Measurements from ENCODE around the gene CNNM2. TPM values are rescaled to one million over a fixed set of nuclear protein-coding genes. Genes with fewer than 3 reads are reported as not detected.

CNNM2 gene
- total RNA-seq, 1 experiment from 2014 or later, result 23.1 TPM

DNA sequence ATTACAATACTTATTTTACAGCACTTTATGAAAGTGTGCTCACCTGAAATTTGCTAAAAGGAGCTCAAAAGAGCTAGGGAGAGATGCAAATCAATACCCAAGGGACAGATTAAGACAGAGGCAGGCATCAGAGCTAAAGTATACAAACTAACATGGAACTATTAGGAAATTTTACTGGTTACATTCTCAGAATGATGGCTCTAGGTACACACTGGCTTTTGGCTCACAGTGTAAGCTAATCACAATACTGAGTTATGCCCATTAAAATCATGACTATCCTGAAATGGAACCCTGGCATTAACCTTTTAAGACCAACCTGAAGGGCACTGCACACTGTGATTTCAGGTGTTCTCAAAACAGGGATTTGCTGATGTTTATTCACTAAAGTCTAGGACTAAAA lies 176.9 kb downstream of the CNNM2 start:
- peaks cover 48 to 52% of the 10 kb centered on the region in 2 experiments for H3K36me3 ChIP-seq (ENCODE audit: control insufficient read depth in 1 of 2, insufficient read depth in 2 of 2, low read length in 2 of 2)
- no TSS peak for BruUV-seq (replicated peaks)

More for the DNA sequence above, 176.9 kb downstream of the CNNM2 start:
- Histone ChIP-seq H3K9me3 (ENCODE audit: control insufficient read depth in 1 of 2, insufficient read depth in 1 of 2, low read depth in 1 of 2, low read length in 2 of 2) (no peaks in the 10 kb centered on the region), H3K27me3 (ENCODE audit: insufficient read depth, low read length) (no peaks in the 10 kb centered on the region), H3K9ac (ENCODE audit: low read length) (no peak overlapping the region), H4K20me1 (ENCODE audit: insufficient read depth) (no peaks in the 10 kb centered on the region), H3K9me2 (ENCODE audit: insufficient read depth) (no peaks in the 10 kb centered on the region), H2AFZ (ENCODE audit: low read depth, low read length, poor library complexity, severe bottlenecking) (no peak overlapping the region), H3K79me2 (ENCODE audit: insufficient read depth, low read length) (no peaks in the 10 kb centered on the region), H3K27ac (ENCODE audit: low read depth, low read length) (no peak overlapping the region), H3K4me2 (ENCODE audit: low read length) (no peak overlapping the region), H3K4me3 (replicated peaks in 1 of 2; ENCODE audit: low read depth in 1 of 2, low read length in 2 of 2) (no peak overlapping the region), H3K4me1 (ENCODE audit: control insufficient read depth in 1 of 2, insufficient read depth in 2 of 2, low read length in 2 of 2) (no peaks in the 10 kb centered on the region)
- CTCF ChIA-PET, result no interaction called here
- no peak for DNase-seq (ENCODE audit: low read depth, low spot score)
- RAD21 ChIA-PET (ENCODE audit: low non-redundant PET in 1 of 2, low total read pairs in 2 of 2, uncharacterized antibody in 2 of 2, unreplicated experiment in 2 of 2), result no interaction called here
- TF ChIP-seq ZFX (IDR thresholded peaks at IDR 0.05) (no peak), EZH2phosphoT487 (IDR thresholded peaks at IDR 0.05; ENCODE audit: borderline replicate concordance) (no peak), SIN3A (IDR thresholded peaks at IDR 0.05; ENCODE audit: low read depth) (no peak), CEBPB (IDR thresholded peaks at IDR 0.05; ENCODE audit: low read depth) (no peak), MAX (IDR thresholded peaks at IDR 0.05) (no peak), CTCF (IDR thresholded peaks at IDR 0.05 in 2 of 3, conservative IDR thresholded peaks at IDR 0.05 in 1 of 3; ENCODE audit: borderline replicate concordance in 1 of 3, insufficient read depth in 1 of 3, low read depth in 2 of 3, low read length in 2 of 3) (no peak), TCF7L2 (IDR thresholded peaks at IDR 0.05; ENCODE audit: borderline replicate concordance, extremely low read depth, insufficient read depth, insufficient read length) (no peak), REST (IDR thresholded peaks at IDR 0.05; ENCODE audit: low read depth) (no peak), POLR2A (IDR thresholded peaks at IDR 0.05; ENCODE audit: borderline replicate concordance, extremely low read depth, insufficient read depth, insufficient read length) (no peak), RAD21 (IDR thresholded peaks at IDR 0.05; ENCODE audit: low read depth) (no peak), ELF1 (IDR thresholded peaks at IDR 0.05; ENCODE audit: borderline replicate concordance, low read depth) (no peak), ZNF274 (IDR thresholded peaks at IDR 0.05; ENCODE audit: low read depth, low read length) (no peak), FOSL1 (IDR thresholded peaks at IDR 0.05; ENCODE audit: low read depth) (no peak), JUND (IDR thresholded peaks at IDR 0.05) (no peak), EZH2 (IDR thresholded peaks at IDR 0.05) (no peak), EGR1 (IDR thresholded peaks at IDR 0.05; ENCODE audit: low read depth) (no peak), CBX3 (IDR thresholded peaks at IDR 0.05; ENCODE audit: low read depth) (no peak), POLR2AphosphoS5 (IDR thresholded peaks at IDR 0.05; ENCODE audit: low read depth, low read length) (no peak)
- intact Hi-C loops (cut with micrococcal nuclease), result no loop called here
- ATAC-seq, result no peak
- POLR2A ChIA-PET, result interaction anchor here (1.1 kb wide), 1 partner anchor 98 kb away, joined by 4 read pairs; no protein-coding TSS in a partner anchor
